H9 (cell line): ENCODE measurements around the gene PDZD4. TPM values are rescaled to one million over a fixed set of nuclear protein-coding genes. Genes with fewer than 3 reads are reported as not detected.

Source experiments
- DNase-seq: peaks from one replicate; pipeline ENCODE4 v3.0.0-alpha.2; 2017
- H2AFZ ChIP-seq: one replicate; pipeline ENCODE4 v1.6.1; 2013; ENCODE audit warnings: mild to moderate bottlenecking, low read length, control low read depth, moderate library complexity
- H2AK5ac ChIP-seq: 2 replicates; pipeline ENCODE4 v1.6.1; 2013; ENCODE audit warnings: low read length, control low read depth, mixed read lengths; ENCODE audit not compliant: insufficient read length
- H2BK120ac ChIP-seq: one replicate; pipeline ENCODE4 v1.6.1; 2013; ENCODE audit warnings: low read depth, mild to moderate bottlenecking, low read length, control low read depth, inconsistent platforms; ENCODE audit not compliant: poor library complexity, severe bottlenecking
- H2BK12ac ChIP-seq: 2 replicates; pipeline ENCODE4 v1.6.1; 2013; ENCODE audit warnings: low read length, control low read depth, mixed read lengths, low read depth; ENCODE audit not compliant: insufficient read length
- H2BK15ac ChIP-seq: 2 replicates; pipeline ENCODE4 v1.6.1; 2013; ENCODE audit warnings: low read depth, low read length, control low read depth
- H2BK20ac ChIP-seq: one replicate; pipeline ENCODE4 v1.6.1; 2013; ENCODE audit warnings: low read depth, mild to moderate bottlenecking, low read length, control low read depth, inconsistent platforms; ENCODE audit not compliant: poor library complexity, severe bottlenecking
- H2BK5ac ChIP-seq: 2 replicates; pipeline ENCODE4 v1.6.1; 2013; ENCODE audit warnings: low read length, control low read depth, mixed read lengths; ENCODE audit not compliant: insufficient read length
- H3K14ac ChIP-seq: 2 replicates; pipeline ENCODE4 v1.6.1; 2013; ENCODE audit warnings: low read length, control low read depth; ENCODE audit not compliant: insufficient read depth
- H3K18ac ChIP-seq: 2 replicates; pipeline ENCODE4 v1.6.1; 2013; ENCODE audit warnings: low read depth, mild to moderate bottlenecking, mixed read lengths, low read length, control low read depth; ENCODE audit not compliant: insufficient read length
- H3K23ac ChIP-seq: 2 replicates; pipeline ENCODE4 v1.6.1; 2013; ENCODE audit warnings: low read length, control low read depth, mixed read lengths, low read depth; ENCODE audit not compliant: insufficient read length
- H3K23me2 ChIP-seq: 2 replicates; pipeline ENCODE4 v1.6.1; 2013; ENCODE audit warnings: low read depth, mild to moderate bottlenecking, mixed read lengths, low read length, control low read depth; ENCODE audit not compliant: insufficient read length, poor library complexity, severe bottlenecking
- H3K27ac ChIP-seq: 2 replicates; pipeline ENCODE4 v1.5.1; 2013; ENCODE audit warnings: low read length, control low read depth, mixed read lengths, low read depth; ENCODE audit not compliant: insufficient read length
- H3K27me3 ChIP-seq: 2 replicates; pipeline ENCODE4 v1.6.1; 2013; ENCODE audit warnings: low read length, control low read depth, inconsistent platforms; ENCODE audit not compliant: insufficient read depth
- H3K4ac ChIP-seq: 2 replicates; pipeline ENCODE4 v1.6.1; 2013; ENCODE audit warnings: low read depth, mild to moderate bottlenecking, control low read depth, inconsistent platforms, low read length, moderate library complexity
- H3K4me1 ChIP-seq: 2 replicates; pipeline ENCODE4 v1.6.1; 2013; ENCODE audit warnings: low read length, control low read depth, inconsistent platforms; ENCODE audit not compliant: insufficient read depth
- H3K4me2 ChIP-seq: 2 replicates; pipeline ENCODE4 v1.6.1; 2013; ENCODE audit warnings: low read length, control low read depth, mixed read lengths; ENCODE audit not compliant: insufficient read length, insufficient read depth
- H3K56ac ChIP-seq: 2 replicates; pipeline ENCODE4 v1.6.1; 2013; ENCODE audit warnings: low read depth, mild to moderate bottlenecking, mixed read lengths, low read length, control low read depth; ENCODE audit not compliant: insufficient read length
- H3K79me1 ChIP-seq: 2 replicates; pipeline ENCODE4 v1.6.1; 2013; ENCODE audit warnings: low read depth, mild to moderate bottlenecking, moderate library complexity, low read length, control low read depth, inconsistent platforms; ENCODE audit not compliant: insufficient read depth, poor library complexity, severe bottlenecking
- H3K79me2 ChIP-seq: 2 replicates; pipeline ENCODE4 v1.6.1; 2013; ENCODE audit warnings: low read length, control low read depth, inconsistent platforms; ENCODE audit not compliant: insufficient read depth
- H3K9ac ChIP-seq: 2 replicates; pipeline ENCODE4 v1.6.1; 2013; ENCODE audit warnings: low read length, control low read depth, mixed read lengths; ENCODE audit not compliant: insufficient read length; ENCODE audit errors: extremely low read depth
- H3K9me3 ChIP-seq: one replicate; pipeline ENCODE4 v1.6.1; 2013; ENCODE audit warnings: low read depth, low read length, inconsistent platforms; ENCODE audit not compliant: control insufficient read depth
- H3T11ph ChIP-seq: one replicate; pipeline ENCODE4 v1.6.1; 2013; ENCODE audit warnings: mild to moderate bottlenecking, low read length, control low read depth, inconsistent platforms
- H4K20me1 ChIP-seq: one replicate; pipeline ENCODE4 v1.6.1; 2013; ENCODE audit not compliant: control insufficient read depth, insufficient read length, insufficient read depth
- H4K5ac ChIP-seq: 2 replicates; pipeline ENCODE4 v1.6.1; 2013; ENCODE audit warnings: low read depth, mild to moderate bottlenecking, mixed read lengths, low read length, control low read depth; ENCODE audit not compliant: insufficient read length
- H4K8ac ChIP-seq: replicated peaks from 2 replicates; pipeline ENCODE4 v1.6.1; 2013; ENCODE audit warnings: low read length, control low read depth, mixed read lengths, low read depth; ENCODE audit not compliant: insufficient read length
- H4K91ac ChIP-seq: 2 replicates; pipeline ENCODE4 v1.6.1; 2013; ENCODE audit warnings: low read depth, mild to moderate bottlenecking, moderate library complexity, mixed read lengths, low read length, control low read depth; ENCODE audit not compliant: insufficient read length
- H3K27ac Mint-ChIP-seq, 3 experiments: 2 replicates in 2 of 3; 3 replicates in 1 of 3; pipeline ENCODE4 v1.8.0; 2020 to 2021; ENCODE audit warnings: mixed read lengths in 3 of 3, mild to moderate bottlenecking in 1 of 3, moderate library complexity in 1 of 3
- H3K27me3 Mint-ChIP-seq: 2 replicates; pipeline ENCODE4 v1.8.0; 2021; ENCODE audit warnings: low read depth, mild to moderate bottlenecking, moderate library complexity, mixed read lengths
- H3K36me3 Mint-ChIP-seq, 3 experiments: 2 replicates in 2 of 3; 3 replicates in 1 of 3; pipeline ENCODE4 v1.8.0; 2020 to 2021; ENCODE audit warnings: low read depth in 3 of 3, mixed read lengths in 3 of 3; ENCODE audit not compliant: insufficient read depth in 1 of 3
- H3K4me1 Mint-ChIP-seq, 2 experiments: 2 replicates each; pipeline ENCODE4 v1.8.0; 2020; ENCODE audit warnings: mixed read lengths in 2 of 2
- H3K4me3 Mint-ChIP-seq, 2 experiments: 2 replicates in 1 of 2; 3 replicates in 1 of 2; pipeline ENCODE4 v1.8.0; 2020 to 2021; ENCODE audit warnings: mild to moderate bottlenecking in 2 of 2, mixed read lengths in 2 of 2, moderate library complexity in 1 of 2
- H3K9me3 Mint-ChIP-seq, 2 experiments: 2 replicates in 1 of 2; 3 replicates in 1 of 2; pipeline ENCODE4 v1.8.0; 2020; ENCODE audit warnings: mild to moderate bottlenecking in 2 of 2, mixed read lengths in 2 of 2, moderate library complexity in 1 of 2
- WGBS: extraction: QIAGEN DNeasy Blood & Tissue Kit; methylation state at CpG from one replicate; pipeline ENCODE4 v1.1.7; 2013; ENCODE audit warnings: missing lambda C conversion rate, low lambda C conversion rate, mixed read lengths; ENCODE audit not compliant: insufficient read length; ENCODE audit errors: extremely low coverage; 5-methylcytosine and 5-hydroxymethylcytosine counted together
- total RNA-seq: library from RNA; stranded (reverse); gene quantifications from 2 replicates; pipeline ENCODE4 v1.2.1, GENCODE V29; 2021
- TF ChIP-seq, protein P1 (sequence below): fragments of 200-600 bp; sonication (generic); conservative IDR thresholded peaks from 3 replicates; pipeline ENCODE4 v1.8.0; 2021; ENCODE audit warnings: antibody characterized with exemption, mild to moderate bottlenecking

The PDZD4 gene
- total RNA-seq, 1 experiment from 2014 or later, result 110 TPM

- Histone ChIP-seq H2BK15ac (no peak overlapping the region), H2BK5ac (no peak overlapping the region), H3K23ac (no peak overlapping the region), H2BK120ac (no peak overlapping the region), H3K23me2 (peaks cover 4% of the 10 kb centered on the region), H3K27ac (no peak overlapping the region), H2AFZ (no peak overlapping the region), H4K91ac (no peak overlapping the region), H3T11ph (no peak overlapping the region), H4K8ac (no peak overlapping the region), H3K9ac (peak overlapping the region; percentile 14), H3K4me2 (peak overlapping the region; percentile 51), H4K5ac (no peak overlapping the region), H2BK20ac (no peak overlapping the region), H3K14ac (0 out of 2 replicates have a peak overlapping the region, but pooled peaks have one; percentile 7), H3K18ac (no peak overlapping the region), H2BK12ac (no peak overlapping the region), H3K4ac (no peak overlapping the region), H3K56ac (no peak overlapping the region), H3K4me1 (no peaks in the 10 kb centered on the region), H3K9me3 (peaks cover 40% of the 10 kb centered on the region), H3K79me2 (peaks cover 4% of the 10 kb centered on the region; the same call in 1 of the 2 replicates), H2AK5ac (no peak overlapping the region), H3K27me3 (no peaks in the 10 kb centered on the region), H4K20me1 (no peaks in the 10 kb centered on the region), H3K79me1 (no peaks in the 10 kb centered on the region)
- DNase-seq, result no peak
- TF ChIP-seq, protein P1, sequence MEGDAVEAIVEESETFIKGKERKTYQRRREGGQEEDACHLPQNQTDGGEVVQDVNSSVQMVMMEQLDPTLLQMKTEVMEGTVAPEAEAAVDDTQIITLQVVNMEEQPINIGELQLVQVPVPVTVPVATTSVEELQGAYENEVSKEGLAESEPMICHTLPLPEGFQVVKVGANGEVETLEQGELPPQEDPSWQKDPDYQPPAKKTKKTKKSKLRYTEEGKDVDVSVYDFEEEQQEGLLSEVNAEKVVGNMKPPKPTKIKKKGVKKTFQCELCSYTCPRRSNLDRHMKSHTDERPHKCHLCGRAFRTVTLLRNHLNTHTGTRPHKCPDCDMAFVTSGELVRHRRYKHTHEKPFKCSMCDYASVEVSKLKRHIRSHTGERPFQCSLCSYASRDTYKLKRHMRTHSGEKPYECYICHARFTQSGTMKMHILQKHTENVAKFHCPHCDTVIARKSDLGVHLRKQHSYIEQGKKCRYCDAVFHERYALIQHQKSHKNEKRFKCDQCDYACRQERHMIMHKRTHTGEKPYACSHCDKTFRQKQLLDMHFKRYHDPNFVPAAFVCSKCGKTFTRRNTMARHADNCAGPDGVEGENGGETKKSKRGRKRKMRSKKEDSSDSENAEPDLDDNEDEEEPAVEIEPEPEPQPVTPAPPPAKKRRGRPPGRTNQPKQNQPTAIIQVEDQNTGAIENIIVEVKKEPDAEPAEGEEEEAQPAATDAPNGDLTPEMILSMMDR, result no peak
- Mint-ChIP-seq H3K36me3 (peaks cover 31 to 42% (median 36%) of the 10 kb centered on the region in 3 experiments), H3K4me3 (peak overlapping the region; percentile 87 to 93), H3K27me3 (no peaks in the 10 kb centered on the region; the same call in 1 of the 2 replicates), H3K4me1 (peaks cover 7 to 12% of the 10 kb centered on the region in 2 experiments; a peak in 3 of 4 replicates), H3K9me3 (peaks cover 54 to 73% of the 10 kb centered on the region in 2 experiments), H3K27ac (peak overlapping the region in 1 of 3 experiments; percentile 96; a peak in 3 of 7 replicates)
- no CpG with 5 or more reads among the region's 47 CpGs for WGBS
These were observed 35.2 kb downstream of the PDZD4 start for GRCh38 chrX:153794897-153795816.
